ENCODE measurements around the gene USP37. TPM values are rescaled to one million over a fixed set of nuclear protein-coding genes. Genes with fewer than 3 reads are reported as not detected.

Gene USP37
- total RNA-seq, 1 experiment from 2014 or later = 11.6 TPM

DNA sequence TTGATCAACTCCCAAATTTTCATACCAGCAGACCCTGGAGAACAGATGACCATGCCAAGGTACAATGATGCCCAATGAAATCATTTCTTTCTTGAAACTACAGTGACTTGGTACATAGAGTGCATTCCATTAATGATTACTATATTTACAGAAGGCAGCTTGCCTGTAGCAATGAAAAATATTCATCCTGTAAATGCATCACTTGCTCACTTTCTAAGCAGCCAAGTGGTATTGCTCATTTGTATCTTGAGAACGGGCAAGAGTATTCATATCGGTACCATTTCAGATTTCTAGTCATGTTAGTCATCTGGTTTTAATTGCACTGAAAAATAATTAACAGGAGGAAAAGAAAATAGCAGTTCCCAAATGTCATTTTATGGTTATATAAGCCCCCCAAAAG lies 89.6 kb downstream of the USP37 start:
- no peak overlapping the region for H3K4me2 ChIP-seq (ENCODE audit: low read length)
- H3K27me3 ChIP-seq (ENCODE audit: low read length) = no peaks in the 10 kb centered on the region
- H2AFZ ChIP-seq (ENCODE audit: low read length) = no peak overlapping the region
- intact Hi-C loops (cut with micrococcal nuclease) = no loop called here
- ATAC-seq (no peak), DNase-seq (no peak)
- H3K36me3 ChIP-seq (ENCODE audit: low read depth, low read length) = peaks cover 20% of the 10 kb centered on the region; the same call in 1 of the 2 replicates
- no peak overlapping the region for H3K4me3 ChIP-seq (ENCODE audit: low read length)
- H3F3A ChIP-seq (ENCODE audit: low read length, unreplicated experiment) = no peaks in the 10 kb centered on the region
- no TSS peak for BruUV-seq (replicated peaks)
- no peaks in the 10 kb centered on the region for H3K9me3 ChIP-seq (ENCODE audit: low read length)
- no peaks in the 10 kb centered on the region for H4K20me1 ChIP-seq (ENCODE audit: low read length)
- ChIA-PET POLR2A (ENCODE audit: unreplicated experiment) (no interaction called here), CTCF (no interaction called here)
- no peaks in the 10 kb centered on the region for H3K9me2 ChIP-seq (replicated peaks; ENCODE audit: low read length)
- H3K9ac ChIP-seq (ENCODE audit: low read length) = no peak overlapping the region
- no peak overlapping the region for H3K27ac ChIP-seq (ENCODE audit: low read length)
- no peaks in the 10 kb centered on the region for H3K4me1 ChIP-seq (ENCODE audit: insufficient read depth, low read length)
- no peaks in the 10 kb centered on the region for H3K79me2 ChIP-seq (ENCODE audit: low read length)
- TF ChIP-seq, protein P1, sequence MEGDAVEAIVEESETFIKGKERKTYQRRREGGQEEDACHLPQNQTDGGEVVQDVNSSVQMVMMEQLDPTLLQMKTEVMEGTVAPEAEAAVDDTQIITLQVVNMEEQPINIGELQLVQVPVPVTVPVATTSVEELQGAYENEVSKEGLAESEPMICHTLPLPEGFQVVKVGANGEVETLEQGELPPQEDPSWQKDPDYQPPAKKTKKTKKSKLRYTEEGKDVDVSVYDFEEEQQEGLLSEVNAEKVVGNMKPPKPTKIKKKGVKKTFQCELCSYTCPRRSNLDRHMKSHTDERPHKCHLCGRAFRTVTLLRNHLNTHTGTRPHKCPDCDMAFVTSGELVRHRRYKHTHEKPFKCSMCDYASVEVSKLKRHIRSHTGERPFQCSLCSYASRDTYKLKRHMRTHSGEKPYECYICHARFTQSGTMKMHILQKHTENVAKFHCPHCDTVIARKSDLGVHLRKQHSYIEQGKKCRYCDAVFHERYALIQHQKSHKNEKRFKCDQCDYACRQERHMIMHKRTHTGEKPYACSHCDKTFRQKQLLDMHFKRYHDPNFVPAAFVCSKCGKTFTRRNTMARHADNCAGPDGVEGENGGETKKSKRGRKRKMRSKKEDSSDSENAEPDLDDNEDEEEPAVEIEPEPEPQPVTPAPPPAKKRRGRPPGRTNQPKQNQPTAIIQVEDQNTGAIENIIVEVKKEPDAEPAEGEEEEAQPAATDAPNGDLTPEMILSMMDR (conservative IDR thresholded peaks at IDR 0.05; ENCODE audit: low read depth, low read length) = no peak
- TF ChIP-seq EZH2phosphoT487 (IDR thresholded peaks at IDR 0.05; ENCODE audit: borderline replicate concordance, low read length) (no peak), EZH2 (IDR thresholded peaks at IDR 0.05; ENCODE audit: low read length, unreplicated experiment) (no peak)

GRCh38 chr2:218477247-218477646 lies 90.9 kb downstream of the USP37 start:
- Histone ChIP-seq H3K4me3 (ENCODE audit: low read length) (no peak overlapping the region), H2AFZ (ENCODE audit: low read length) (no peak overlapping the region), H3K36me3 (ENCODE audit: low read depth, low read length) (peaks cover 25% of the 10 kb centered on the region), H3K27me3 (ENCODE audit: low read length) (no peaks in the 10 kb centered on the region), H3K27ac (ENCODE audit: low read length) (no peak overlapping the region), H3F3A (ENCODE audit: low read length, unreplicated experiment) (no peaks in the 10 kb centered on the region), H3K9me2 (replicated peaks; ENCODE audit: low read length) (no peaks in the 10 kb centered on the region), H3K9me3 (ENCODE audit: low read length) (no peaks in the 10 kb centered on the region), H3K4me2 (ENCODE audit: low read length) (no peak overlapping the region), H3K79me2 (ENCODE audit: low read length) (no peaks in the 10 kb centered on the region), H3K4me1 (ENCODE audit: insufficient read depth, low read length) (no peaks in the 10 kb centered on the region), H4K20me1 (ENCODE audit: low read length) (no peaks in the 10 kb centered on the region), H3K9ac (ENCODE audit: low read length) (no peak overlapping the region)
- no TSS peak for BruUV-seq (replicated peaks)
- ATAC-seq (no peak), DNase-seq (no peak)
- CTCF ChIA-PET = no interaction called here
- intact Hi-C loops (cut with micrococcal nuclease) = no loop called here
- TF ChIP-seq EZH2phosphoT487 (IDR thresholded peaks at IDR 0.05; ENCODE audit: borderline replicate concordance, low read length) (no peak), EZH2 (IDR thresholded peaks at IDR 0.05; ENCODE audit: low read length, unreplicated experiment) (no peak)
- TF ChIP-seq, protein P1 (conservative IDR thresholded peaks at IDR 0.05; ENCODE audit: low read depth, low read length) = no peak
- POLR2A ChIA-PET (ENCODE audit: unreplicated experiment) = no interaction called here

- Histone ChIP-seq H3K4me3 (ENCODE audit: low read length) (no peak overlapping the region), H3K36me3 (ENCODE audit: low read depth, low read length) (peaks cover 23% of the 10 kb centered on the region), H3K79me2 (ENCODE audit: low read length) (no peaks in the 10 kb centered on the region), H3K4me2 (ENCODE audit: low read length) (no peak overlapping the region), H3K27ac (ENCODE audit: low read length) (no peak overlapping the region), H3F3A (ENCODE audit: low read length, unreplicated experiment) (no peaks in the 10 kb centered on the region), H3K27me3 (ENCODE audit: low read length) (no peaks in the 10 kb centered on the region), H3K4me1 (ENCODE audit: insufficient read depth, low read length) (no peaks in the 10 kb centered on the region), H3K9me3 (ENCODE audit: low read length) (no peaks in the 10 kb centered on the region), H3K9ac (ENCODE audit: low read length) (no peak overlapping the region), H4K20me1 (ENCODE audit: low read length) (no peaks in the 10 kb centered on the region), H2AFZ (ENCODE audit: low read length) (no peak overlapping the region), H3K9me2 (replicated peaks; ENCODE audit: low read length) (no peaks in the 10 kb centered on the region)
- BruUV-seq (replicated peaks) = no TSS peak
- CTCF ChIA-PET = no interaction called here
- ATAC-seq = no peak
- DNase-seq = no peak
- POLR2A ChIA-PET (ENCODE audit: unreplicated experiment) = no interaction called here
- TF ChIP-seq EZH2 (IDR thresholded peaks at IDR 0.05; ENCODE audit: low read length, unreplicated experiment) (no peak), EZH2phosphoT487 (IDR thresholded peaks at IDR 0.05; ENCODE audit: borderline replicate concordance, low read length) (no peak)
- TF ChIP-seq, protein P1 (conservative IDR thresholded peaks at IDR 0.05; ENCODE audit: low read depth, low read length) = no peak
- intact Hi-C loops (cut with micrococcal nuclease) = no loop called here
Observed at GRCh38 chr2:218476676-218477075, 91.5 kb downstream of the USP37 start.
